OCI-LY7 (cell line): ENCODE results near the gene PKDCC.

ENCODE experiments used
- CTCF ChIP-seq: fragments of 200-600 bp; sonication (generic); conservative IDR thresholded peaks from 2 replicates; pipeline ENCODE4 v1.5.1; 2014; ENCODE audit warnings: mild to moderate bottlenecking, antibody characterized with exemption, low read length, moderate library complexity, mixed read lengths
- EZH2phosphoT487 ChIP-seq: fragments of 200-600 bp; sonication (generic); IDR thresholded peaks from 2 replicates; pipeline ENCODE4 v1.6.1; 2018; ENCODE audit warnings: low read depth, borderline replicate concordance, mild to moderate bottlenecking, mixed run types, antibody characterized with exemption, low read length, moderate library complexity, mixed read lengths

DNA sequence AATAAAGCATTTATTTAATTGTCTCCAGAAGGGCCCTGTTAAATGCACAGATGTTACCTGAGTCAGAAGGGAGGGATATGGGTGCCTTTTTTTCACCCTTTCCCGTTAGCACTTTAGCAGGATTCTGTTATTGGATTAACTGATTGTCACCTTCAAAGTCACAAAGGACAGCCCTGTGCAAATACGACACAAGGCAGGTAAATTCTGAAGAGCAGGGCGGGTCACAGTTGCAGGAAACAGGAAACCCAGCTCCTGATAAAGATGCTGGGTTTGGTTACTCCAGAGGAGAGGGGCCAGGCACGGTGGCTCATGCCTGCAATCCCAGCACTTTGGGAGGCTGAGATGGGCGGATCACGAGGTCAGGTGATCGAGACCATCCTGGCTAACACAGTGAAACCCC lies 11.4 kb upstream of the PKDCC start:
- no peak for TF ChIP-seq CTCF
- TF ChIP-seq EZH2phosphoT487 = no peak
